DMS114 treated with DMSO at 0.1 percent for 48 hours (cell line): ENCODE measurements around the gene KATNAL2.
A peak's percentile ranks its signal among the peaks of the same experiment; 100 is the strongest.
"Not testable (repeated sequence)": the region's sequence is repeated elsewhere in the genome, so short reads cannot be mapped to it uniquely, and the experiment has no call there.

Experiments used
- DNase-seq: peaks from one replicate; lab custom pipeline; 2025; ENCODE audit not compliant: unreplicated experiment; lab: John Stamatoyannopoulos, UW

KATNAL2 gene

DNA sequence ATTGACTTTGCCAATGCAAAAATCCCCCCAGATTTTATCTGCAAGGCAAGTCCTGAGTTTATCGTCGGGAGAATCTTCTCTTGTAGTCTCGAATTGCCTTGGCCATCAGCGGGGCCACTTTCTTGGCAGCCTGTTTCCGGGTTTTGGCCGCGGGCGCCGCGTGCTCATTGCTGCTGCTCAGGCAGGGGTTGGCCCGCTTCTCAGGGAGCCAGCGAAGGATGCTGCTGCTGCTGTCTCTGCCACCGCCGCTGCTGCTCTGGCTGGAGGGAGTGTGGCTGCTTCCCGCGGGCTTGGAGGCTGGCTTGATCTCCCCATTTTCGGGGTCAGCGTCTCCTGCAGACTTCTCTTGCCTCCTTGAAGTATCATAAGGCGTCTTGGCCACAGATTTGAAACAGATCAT lies 115.5 kb downstream of the KATNAL2 start:
- DNase-seq, result no peak

DNA sequence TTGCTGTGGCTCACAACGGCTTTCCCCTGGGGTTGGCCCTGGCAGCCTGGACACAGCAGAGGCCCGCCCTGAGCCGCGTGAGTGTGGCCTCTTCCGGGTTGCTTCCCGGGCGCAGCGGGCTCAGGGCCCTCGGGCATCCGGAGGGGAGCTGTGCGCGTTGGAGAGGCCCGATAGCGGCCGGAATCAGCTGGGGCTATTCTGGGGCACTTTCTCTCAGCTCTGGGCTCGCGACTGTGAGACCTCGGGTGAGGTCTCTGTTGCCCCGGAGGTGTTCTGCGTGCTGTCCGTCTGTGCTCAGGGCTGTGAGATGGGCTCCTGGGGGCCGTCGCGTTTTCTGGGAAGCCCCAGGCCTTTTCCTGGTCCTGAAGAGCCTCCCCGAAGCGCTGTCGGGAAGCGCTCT lies 117.2 kb downstream of the KATNAL2 start:
- not testable (repeated sequence) for DNase-seq

DNA sequence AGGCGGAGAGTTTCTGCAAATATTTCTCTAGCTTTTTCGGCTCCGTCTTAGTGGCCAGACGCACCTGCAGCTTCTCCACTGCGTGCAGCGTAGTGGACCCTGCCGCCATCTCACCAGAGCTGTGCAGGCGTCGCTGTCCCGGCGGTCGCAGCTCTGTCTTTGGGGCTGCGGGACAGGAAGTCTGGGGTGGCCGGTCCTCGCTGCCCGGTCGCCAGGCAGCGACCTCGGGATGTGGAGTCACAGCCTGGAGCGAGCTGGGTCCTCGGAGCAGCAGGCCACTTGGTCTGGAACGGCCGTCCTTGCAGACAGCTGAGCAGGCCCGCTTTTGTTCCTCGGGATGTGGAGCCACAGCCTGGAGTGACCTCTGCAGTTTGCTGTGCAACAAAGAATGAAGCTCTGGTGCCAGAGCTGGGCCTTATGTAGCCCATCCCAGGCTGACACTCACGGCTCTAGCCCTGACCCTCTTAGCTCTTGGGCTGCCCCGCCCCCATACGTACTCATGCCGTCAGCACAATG lies 117.8 kb downstream of the KATNAL2 start, which contains the start of gene ELOA2:
ELOA2 (minus strand) TSS at position 466 of the 516 bp plus-strand sequence; CDS start at position 109, 357 bp downstream.
- DNase-seq, result no peak

DNA sequence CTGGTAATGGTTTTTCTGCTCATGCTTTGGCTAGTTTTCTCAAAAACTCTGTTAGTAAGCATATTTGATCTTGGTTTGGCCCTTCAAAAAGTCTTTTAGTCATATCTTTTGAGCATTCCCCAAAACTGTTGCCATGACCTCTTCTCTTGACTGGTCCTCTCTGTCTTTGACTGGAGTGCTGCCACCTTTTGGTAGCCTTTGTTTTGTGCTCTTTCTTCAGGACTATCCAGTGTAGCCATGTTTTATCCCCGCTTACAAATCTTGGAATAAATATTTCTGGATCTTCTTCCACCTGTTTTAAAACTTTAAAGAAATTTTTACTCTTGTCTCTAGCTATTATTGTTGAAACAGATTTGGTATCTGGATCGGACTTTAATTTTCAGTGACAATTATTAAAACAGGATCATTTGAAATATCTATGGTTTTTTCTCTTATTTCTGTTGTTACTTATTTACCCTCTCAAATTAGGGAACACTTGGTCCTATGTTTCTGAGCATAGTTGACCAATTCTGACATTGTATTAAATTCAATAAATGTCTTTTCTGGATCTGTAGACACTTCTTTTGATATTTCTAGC lies 119.0 kb downstream of the KATNAL2 start:
- DNase-seq, result peak; percentile 7

DNA sequence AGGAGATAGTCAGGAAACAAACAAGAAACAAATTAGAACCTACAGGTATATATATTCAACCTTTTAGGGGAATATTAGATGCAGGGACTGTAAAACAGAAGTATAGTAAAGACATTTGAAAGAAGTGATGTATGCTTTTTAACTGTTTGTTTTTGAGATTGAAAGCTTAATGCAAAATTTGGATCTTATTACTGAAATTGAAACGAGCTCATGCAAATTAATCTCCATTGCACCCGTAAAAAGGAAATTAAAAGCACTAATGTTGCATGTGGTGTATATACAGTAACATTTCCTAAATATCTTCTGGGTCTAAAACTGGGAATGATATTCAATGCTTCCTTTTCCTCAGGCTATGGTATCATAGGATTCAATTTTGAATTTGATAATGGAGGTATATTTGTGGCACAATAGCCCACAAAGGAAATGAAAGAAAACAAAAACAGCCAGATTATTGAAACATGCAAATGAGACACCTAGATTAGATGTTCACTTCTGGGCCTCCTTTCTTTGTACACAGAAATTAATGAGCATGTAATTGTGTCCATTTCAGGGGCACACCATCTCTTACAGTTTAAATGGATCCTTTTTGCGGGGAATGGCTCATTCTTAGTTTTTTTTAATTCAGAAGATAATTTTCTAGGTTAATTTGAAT lies 119.7 kb downstream of the KATNAL2 start:
- no peak for DNase-seq

DNA sequence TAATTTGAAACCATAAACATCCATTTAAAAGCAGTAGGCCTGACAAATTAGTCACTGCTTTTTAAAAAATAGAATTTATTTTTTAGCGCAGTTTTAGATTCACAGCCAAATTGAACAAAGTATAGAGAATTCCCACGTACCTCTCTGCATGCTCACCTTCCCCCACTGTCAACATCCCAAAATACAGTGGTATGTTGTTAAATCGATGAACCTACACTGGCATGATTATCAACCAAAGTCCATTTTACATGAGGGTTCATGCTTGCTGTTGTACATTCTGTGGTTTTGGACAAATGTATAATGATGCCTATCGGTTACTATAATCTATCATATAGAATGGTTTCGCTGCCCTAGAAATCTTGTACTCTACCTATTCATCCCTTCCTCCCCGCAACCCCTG lies 123.6 kb downstream of the KATNAL2 start:
- DNase-seq, result no peak

DNA sequence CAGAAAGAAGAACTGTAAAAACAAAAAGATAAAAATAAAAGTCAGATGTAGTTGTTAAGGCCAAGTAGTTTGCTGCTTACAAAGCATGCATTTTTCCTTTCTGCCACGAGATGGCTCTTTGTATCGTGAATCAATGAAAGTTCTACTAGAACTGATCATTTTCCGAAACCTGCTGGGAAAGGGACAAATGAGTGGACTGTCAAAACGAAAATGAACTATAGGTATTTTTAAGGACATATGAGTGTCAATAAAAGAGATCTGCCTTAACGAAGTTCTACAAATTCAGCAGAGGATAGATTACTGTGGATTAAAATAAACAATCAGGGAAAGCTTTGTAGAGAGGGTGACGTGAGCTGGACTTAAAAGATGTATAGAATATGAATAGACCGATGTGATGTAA lies 133.1 kb downstream of the KATNAL2 start:
- peak; percentile 22 for DNase-seq

DNA sequence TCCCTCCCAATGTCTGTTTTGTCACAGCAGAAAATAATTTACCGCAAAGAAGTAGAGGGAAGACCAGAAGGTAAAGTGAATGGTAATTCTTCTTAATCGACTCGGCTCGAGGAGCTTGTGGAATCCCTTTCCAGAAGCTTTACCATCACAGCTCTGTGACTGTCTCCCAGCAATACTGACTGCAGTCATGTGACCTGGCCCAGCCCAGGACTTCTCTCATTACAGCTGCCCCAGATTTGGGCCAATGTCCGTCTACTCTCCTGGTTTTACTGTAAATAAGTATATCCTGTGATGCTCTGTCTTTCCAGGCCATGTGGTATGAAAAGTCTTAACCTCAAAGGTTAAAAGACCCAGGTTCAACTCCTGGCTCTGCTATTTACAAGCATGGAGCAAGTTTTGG lies 137.0 kb downstream of the KATNAL2 start:
- DNase-seq, result no peak

DNA sequence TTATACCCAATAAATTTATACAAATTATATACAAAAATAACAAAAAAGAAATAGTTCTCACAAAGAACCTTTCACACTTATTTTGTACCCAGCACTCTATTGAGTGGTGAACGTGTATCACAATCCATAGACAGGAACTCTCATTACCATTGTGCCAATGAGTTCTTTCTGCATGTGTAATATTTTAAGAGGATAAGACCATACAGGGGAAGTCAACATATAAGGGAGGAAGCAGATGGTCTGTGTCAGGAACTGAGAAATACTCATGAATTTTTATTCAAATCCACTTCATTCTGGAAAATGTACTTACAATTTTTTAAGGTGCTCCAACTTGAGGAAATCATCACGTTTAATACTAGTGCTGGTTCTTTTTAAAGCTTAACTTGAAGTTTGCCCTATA lies 145.1 kb downstream of the KATNAL2 start:
- DNase-seq, result no peak

DNA sequence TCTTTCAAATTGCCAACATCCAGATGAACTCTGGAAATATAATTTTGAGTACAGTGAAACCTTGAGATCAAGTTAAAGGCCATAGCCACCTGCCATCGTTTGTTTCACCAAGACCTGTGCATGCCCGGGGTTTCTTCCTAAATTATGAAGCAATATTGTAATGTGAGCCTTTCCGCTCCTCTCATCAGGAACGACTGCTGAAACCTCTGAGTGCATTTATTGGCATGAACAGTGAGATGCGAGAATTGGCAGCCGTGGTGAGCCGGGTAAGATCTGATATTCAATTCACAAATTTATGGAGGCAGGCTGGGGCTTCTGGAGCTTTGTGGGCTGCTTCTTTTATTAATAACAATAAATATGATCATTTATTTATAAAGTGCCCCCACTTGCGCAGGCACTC lies 145.7 kb downstream of the KATNAL2 start:
- DNase-seq, result no peak

DNA sequence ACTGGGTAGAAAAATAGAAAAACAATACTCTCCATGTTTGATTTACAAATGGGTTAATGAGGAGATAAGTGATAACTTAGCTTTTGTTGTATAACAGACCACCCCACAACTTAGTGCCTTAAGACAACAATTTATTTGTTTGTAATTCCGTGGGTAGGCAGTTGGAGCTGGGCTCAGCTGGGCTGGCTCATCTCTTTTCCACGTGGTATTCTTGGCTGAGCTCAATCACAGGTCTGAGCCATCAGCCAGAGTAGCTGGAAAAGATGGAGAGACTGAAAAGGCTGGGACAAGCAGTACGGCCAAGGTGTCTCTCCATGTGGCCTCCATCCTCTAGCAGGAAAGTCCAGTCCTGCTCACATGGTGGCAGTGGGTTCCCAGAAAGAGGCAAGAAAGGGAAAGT lies 150.2 kb downstream of the KATNAL2 start:
- no peak for DNase-seq

DNA sequence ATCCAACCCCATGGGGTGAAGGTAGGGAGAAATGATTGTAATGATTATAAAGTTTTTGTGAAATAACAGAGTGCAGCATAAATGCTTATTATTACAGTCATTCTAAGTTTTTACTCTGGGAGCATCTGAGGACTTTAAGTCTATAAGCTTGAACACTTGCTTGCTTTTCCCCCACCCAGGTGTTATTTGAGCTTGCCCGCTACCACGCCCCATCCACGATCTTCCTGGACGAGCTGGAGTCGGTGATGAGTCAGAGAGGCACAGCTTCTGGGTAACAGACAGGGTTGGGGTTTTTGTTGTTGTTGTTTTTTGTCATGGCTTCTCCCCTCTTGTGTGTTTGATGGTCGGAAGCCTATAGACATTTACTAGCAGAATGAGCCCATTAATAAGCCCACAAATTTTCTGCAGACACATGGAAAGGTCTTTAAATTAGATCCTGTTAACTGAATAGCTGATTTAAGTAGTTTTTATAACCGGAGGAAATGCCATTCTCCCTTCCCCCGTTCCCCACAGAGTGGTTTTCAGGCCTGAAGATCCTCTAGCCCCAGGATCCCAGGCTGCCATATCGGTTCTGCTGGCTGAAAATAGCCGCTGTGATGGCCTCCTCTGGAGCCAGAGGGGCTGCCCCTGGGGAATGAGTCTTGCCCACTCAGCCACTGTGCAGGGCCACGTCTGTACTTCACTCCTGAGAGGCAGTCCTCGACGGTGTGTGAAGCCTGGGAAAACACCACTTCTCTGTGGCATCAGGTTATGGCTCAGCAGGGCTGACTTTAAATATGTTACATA lies 157.9 kb downstream of the KATNAL2 start:
- DNase-seq, result no peak

DNA sequence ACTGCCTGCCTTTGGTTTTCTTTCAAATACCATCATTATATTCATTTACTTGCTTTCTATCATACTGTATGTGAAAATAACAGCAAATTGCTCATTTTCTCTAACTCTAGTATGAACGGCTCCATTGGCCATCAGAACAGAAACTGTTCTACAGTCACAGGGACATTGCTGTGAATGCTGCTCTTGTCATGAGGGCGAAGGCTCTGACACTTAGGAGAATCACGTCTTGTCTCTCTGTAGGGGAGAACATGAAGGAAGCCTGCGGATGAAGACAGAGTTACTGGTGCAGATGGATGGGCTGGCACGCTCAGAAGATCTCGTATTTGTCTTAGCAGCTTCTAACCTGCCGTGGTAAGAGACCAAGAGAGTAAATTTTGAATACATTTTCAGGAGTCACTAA lies 159.7 kb downstream of the KATNAL2 start:
- no peak for DNase-seq

DNA sequence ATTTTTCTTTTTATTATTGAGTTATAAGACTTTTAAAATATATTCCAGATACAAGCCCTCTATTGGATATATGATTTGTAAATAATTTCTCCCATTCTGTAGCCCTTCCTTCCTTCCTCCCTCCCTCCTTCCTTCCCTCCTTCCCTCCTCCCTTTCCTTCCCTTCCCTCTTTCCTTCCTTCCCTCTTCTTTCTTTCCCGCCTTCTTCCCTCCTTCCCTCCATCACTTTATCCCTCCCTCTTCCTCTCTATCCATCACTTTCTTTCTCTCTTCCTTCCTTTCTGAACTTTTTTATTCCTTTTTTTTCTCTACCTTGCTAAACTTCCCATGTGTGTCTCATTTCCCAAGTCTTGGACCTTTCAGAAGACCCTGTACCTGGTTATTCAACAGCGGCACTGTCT lies 163.5 kb downstream of the KATNAL2 start:
- DNase-seq, result no peak

DNA sequence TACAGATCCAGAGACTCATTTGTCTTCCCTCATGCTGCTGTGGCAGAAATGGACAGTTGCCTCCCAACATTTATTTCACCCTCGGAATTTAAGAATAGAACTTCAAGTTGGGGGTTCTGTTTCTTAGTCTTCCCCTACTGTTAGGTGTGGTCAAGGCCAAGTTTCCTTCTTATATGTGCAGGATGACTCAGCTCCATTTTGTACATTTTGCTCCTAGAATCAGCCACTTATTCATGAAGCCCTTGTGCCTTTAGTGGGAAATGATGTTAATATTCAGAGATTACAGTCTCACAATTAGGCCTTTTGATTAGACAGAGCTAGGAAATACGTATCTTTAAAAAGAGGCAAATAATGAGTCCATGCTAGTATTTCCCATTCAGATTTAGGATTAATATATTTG lies 164.2 kb downstream of the KATNAL2 start:
- no peak for DNase-seq

DNA sequence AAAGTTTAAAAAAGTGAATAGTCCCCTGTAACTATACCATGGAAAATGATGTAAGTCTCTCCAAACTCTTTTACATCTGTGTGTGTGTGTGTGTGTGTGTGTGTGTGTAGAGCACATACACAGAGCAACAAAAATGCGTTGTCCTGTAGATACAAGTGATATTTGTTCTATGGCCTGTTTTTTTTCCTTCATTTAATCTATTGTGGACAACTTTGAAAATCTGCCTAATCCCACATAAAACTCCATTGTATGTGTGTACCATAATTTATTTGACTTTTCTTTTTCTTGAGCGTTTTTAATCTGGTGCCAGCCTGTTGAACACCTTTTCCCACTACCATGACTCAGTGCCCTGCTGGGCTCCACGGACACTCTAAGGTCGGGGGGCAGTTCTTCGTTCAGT lies 170.3 kb downstream of the KATNAL2 start:
- no peak for DNase-seq

DNA sequence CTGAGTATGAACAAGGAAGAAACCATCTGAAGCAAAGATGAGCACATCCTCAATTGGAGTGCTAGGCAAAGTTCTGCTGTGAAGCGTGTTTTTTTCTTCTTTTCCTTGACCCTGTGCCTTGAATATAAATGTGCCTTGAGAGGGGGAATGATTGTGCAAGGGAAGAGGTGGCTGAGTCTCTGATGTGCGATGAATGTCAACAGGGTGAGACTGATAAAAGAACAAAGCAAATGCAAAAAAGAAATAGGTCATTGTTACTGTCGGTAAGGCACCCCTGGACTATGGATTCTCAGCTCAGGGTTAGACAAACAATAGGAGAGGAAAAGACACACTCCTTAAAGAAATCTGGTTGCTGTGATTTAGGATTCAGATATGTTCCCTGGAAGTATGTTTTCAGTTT lies 178.4 kb downstream of the KATNAL2 start:
- DNase-seq, result no peak

DNA sequence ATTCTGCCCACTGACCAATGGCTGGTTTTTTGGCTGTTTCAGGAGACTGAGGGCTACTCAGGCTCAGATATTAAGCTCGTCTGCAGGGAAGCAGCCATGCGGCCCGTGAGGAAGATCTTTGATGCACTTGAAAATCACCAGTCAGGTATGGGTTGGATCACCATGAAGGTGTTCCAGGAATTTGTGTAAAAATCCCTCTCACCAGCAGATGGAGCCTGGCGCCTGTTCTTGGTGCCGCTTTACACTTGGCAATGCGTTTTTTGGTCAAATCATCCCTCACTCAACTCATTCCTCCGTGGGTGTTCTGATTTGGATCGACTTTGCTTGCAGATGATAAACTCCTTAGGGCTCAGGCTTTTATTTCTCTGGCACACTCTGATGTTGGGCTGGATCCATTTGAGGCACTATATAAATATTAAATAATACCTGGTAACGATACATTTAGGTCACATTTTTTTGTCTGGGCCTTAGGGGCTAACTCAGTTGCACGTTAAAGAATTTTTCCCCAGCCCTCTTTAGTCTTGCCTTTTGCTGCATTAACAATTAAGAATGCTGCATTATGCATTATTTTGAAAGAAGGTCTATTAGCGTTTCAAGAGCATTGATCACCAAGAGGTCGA lies 182.9 kb downstream of the KATNAL2 start:
- DNase-seq, result peak; percentile 27

DNA sequence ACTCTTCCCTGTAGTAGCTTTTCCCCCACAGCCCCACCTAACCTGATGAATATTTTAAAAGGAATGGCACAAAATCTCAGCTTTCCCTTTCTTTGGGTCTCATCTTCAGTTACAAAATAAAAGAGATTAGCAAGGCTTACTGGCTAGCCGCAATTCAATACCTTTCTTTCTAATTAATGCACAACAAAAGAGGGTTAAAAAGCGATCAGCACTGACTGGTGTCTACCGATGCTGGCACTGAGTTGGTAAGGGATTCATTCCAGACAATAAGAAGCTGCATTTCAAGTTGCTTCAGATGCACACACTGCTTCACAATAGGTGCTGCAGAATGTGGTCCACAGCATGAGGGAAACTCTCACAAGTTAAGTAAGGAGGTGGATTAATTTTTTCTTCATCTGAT lies 191.0 kb downstream of the KATNAL2 start:
- no peak for DNase-seq

DNA sequence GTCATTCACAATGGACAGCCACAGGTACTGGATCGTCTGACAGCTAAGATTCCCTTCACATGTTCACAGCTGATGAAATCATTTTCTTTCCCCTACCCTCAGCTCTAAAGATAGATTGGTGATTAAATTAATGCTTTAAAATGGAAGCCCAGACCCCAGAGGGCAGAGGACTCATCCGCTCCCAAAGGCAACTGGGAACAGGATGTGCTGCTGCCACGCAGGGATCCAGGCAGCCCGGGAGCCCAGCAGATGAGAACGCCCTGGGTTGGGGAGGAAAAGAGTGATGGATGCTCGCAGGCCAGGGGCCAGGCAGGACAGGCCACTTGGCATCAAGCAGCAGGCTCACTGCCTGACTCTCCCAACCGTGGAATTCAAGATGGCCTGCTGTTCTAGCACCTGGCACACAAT lies 191.6 kb downstream of the KATNAL2 start:
- no peak for DNase-seq

DNA sequence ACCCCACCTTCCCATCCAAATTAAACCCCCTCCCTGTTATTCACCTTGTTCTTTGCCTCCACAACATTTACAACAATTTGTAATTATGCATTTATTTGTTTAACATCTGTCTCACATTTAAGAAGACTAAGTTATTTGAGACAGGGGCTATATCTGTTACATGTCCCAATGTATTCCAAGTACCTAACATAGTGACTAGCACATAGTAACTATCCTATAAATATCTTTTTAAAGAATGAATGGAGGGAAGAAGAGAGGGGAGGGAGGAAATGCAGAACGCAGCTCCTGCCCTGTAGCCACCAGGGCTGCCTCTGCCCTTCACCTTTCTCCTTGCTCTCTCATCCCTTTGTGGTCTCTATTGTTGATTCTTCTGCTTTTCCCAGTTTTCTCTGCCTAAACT lies 192.3 kb downstream of the KATNAL2 start:
- no peak for DNase-seq
